Activated CD8-positive, alpha-beta memory T cell treated with anti-CD3 and anti-CD28 coated beads for 36 hours (primary cell): Measurements from ENCODE around the gene WWP2. TPM values are rescaled to one million over a fixed set of nuclear protein-coding genes. Genes with fewer than 3 reads are reported as not detected.
"Not testable (repeated sequence)": the region's sequence is repeated elsewhere in the genome, so short reads cannot be mapped to it uniquely, and the experiment has no call there.

Experiments
- CTCF ChIA-PET: fragments of 350-600 bp; sonication (Branson Sonifier 250); formaldehyde crosslinking; loops from one replicate; lab custom pipeline; 2021; ENCODE audit warnings: antibody characterized with exemption; lab: Charles Lee
- POLR2A ChIA-PET: fragments of 350-600 bp; sonication (Branson Sonifier 250); formaldehyde crosslinking; loops from one replicate; lab custom pipeline; 2021; ENCODE audit warnings: antibody characterized with exemption; lab: Charles Lee
- total RNA-seq, 2 experiments: library from RNA; stranded (reverse); gene quantifications; one replicate each; pipeline ENCODE4 v1.2.3, GENCODE V29; 2021

WWP2 gene
- total RNA-seq, 2 experiments from 2014 or later, result 36.1 to 36.3 TPM

DNA sequence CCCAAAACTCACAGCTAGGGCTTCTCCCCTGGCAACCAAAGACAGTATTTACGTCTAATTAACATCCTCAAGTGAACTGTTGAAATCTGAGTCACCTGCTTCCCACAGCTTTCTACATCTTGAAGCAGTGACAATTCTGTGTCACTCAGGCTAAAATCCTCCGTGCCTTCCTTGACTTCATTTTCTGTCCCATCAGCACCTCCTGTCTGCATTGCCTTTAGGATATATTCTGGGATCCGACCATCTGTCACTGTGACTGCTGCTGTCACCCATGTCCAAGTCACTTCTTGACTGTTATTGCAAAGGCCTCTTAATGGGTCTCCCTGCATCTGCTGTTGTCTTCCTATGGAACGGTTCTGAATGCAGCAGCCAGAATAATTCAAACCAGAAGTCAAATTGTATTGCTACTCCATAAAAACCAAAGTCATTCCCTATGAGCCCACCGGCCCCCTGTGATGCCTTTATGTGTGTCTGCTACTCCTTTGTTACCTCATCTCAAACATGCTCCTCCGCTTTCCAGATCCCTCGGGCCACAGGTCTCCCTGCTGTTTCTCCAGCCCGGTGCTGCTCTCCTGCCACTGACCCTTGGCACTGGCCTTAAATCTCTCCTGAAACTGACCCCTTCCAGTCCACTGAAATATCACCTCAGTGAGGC lies 56.9 kb downstream of the WWP2 start:
- CTCF ChIA-PET, result no interaction called here

DNA sequence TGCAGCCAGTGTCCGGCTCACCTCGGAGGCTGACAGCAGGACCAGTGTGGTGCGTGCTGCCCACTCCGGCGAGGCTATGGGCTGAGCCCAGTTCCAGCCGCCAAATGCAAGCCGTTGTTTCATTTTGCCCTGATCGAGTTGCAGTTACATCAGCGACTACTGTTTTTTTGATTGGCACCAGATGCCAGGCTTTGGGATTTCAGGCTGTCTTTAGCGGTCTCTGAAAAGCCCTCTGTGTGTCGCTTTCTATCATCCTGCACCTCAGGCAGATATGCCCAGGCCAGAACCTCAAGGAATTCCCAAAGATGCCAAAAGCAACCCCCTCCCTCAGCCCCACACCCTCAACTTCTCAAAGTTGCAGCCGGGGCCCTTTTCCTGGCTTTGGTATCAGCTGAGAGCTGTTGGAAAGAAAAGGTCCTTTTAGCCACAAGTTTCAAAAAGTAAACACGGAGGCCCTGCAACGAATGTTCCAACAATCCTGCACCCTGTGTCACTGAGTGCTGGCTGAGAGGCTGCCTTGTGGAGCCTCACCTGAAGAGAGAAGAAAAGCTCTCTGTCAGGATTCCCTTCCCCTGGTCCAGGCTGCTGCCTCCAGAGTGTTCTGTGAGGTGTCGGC lies 58.9 kb downstream of the WWP2 start:
- ChIA-PET POLR2A (no interaction called here), CTCF (no interaction called here)

More for the DNA sequence above, 56.9 kb downstream of the WWP2 start:
- POLR2A ChIA-PET, result no interaction called here

DNA sequence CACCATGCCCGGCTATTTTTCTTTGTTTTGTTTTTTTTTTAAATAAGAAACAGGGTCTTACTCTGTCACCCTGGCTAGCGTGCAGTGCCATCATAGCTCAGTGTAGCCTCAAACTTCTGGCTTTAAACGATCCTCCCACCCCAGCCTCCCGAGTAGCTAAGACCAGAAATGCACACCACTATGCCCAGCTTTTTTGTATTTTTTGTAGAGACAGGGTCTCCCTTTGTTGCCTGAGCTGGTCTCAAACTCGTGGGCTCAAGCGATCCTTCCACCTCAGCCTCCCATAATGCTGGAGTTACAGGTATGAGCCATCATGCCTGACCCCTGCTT lies 59.7 kb downstream of the WWP2 start:
- CTCF ChIA-PET, result interaction anchor here (0.6 kb wide), 1 partner anchor 23 kb away, joined by 3 read pairs; no protein-coding TSS in a partner anchor

DNA sequence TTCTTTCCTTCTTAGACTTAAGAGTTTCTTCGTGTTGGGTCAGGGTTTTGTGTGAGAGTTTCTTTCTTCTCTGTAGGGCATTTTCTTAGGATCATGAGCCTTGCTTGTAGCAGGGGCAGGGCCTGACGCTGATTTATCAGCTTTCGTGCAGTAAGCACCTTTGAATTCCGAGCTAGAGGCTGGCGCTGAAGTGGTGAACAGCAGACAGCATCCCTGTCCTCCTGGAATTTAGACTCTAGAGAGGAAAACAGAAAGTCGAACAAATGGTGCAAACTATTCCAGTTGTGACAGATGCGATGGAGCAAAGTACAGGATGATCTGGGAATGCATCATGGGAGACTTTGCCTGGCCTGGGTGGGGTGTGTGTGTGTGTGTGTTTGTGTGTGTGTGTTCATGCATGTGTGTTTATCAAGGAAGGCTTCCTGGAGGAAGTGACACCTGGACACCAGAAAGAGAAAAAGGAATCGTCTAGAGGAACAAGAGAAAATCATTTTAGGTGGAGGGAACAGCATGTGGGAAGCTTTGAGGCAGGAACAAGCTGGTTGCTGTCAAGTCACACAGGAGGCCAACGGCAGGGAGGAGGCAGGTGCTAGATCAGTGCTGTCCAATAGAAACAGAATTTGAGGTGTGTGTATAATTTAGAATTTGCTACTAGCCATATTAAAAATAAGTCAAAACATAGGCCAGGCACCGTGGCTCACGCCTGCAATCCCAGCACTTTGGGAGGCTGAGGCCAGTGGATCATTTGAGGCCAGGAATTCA lies 60.2 kb downstream of the WWP2 start:
- CTCF ChIA-PET, result interaction anchor here (0.6 kb wide), 1 partner anchor 23 kb away, joined by 3 read pairs; no protein-coding TSS in a partner anchor
- POLR2A ChIA-PET, result no interaction called here

More for the DNA sequence above, 59.7 kb downstream of the WWP2 start:
- POLR2A ChIA-PET, result no interaction called here

DNA sequence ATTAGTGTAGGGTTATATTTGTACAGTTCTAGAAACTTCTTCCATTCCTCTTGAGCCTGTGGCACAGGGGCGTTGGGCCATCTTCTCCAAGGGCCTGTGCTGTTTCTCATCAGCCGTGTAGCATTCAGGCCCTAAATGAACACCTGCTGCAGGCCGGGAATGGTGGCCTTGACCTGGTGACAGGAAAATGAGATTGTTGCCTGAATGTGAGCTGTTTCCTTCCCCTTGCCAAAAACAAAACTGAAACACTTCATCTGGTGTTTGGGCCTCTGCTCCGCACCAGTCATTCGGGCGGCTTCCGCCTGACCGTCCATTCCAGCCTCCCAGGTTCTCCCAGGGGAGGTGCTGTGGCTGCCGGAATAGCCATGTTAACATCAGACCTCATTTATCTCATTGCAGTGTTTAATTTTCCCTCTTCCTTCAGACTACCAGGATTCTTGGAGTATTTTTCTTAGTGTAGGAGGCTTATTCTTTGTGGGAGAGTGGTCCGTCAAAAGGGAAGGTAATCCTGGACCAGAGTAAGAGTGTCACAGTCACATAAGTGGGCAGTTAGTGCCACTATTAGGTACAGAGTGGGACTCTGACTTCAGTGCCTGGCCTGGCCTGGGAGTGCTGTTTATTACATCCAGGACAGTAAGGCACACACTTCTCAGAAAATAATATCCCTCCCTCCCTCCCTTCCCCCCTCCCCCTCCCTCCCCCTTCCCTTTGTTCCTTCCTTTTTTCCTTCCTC lies 61.9 kb downstream of the WWP2 start:
- ChIA-PET CTCF (no interaction called here), POLR2A (no interaction called here)

DNA sequence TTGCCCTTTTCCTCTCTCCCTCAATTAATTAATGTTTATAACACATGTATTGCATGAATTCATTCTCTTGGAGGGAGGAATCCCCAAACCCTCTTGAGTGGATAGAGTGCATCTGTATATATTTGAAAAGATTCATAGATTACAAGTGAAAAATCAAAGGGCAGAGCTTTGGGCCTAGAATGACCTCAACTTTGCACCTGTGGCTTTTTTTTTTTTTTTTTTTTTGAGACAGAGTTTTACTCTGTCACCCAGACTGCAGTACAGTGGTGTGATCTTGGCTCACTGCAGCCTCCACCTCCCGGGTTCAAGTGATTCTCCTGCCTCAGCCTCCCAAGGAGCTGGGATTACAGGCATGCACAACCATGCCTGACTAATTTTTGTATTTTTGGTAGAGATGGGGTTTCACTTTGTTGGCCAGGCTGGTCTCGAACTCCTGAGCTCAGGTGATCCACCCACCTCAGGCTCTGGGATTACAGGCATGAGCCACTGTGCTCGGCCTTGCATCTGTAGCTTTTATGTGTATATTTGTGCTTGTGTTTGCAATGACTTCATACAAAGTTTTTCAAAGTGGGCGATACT lies 62.5 kb downstream of the WWP2 start:
- CTCF ChIA-PET, result interaction anchor here (0.6 kb wide), 1 partner anchor 565 kb away, joined by 4 read pairs; no protein-coding TSS in a partner anchor
- POLR2A ChIA-PET, result not testable (repeated sequence)

DNA sequence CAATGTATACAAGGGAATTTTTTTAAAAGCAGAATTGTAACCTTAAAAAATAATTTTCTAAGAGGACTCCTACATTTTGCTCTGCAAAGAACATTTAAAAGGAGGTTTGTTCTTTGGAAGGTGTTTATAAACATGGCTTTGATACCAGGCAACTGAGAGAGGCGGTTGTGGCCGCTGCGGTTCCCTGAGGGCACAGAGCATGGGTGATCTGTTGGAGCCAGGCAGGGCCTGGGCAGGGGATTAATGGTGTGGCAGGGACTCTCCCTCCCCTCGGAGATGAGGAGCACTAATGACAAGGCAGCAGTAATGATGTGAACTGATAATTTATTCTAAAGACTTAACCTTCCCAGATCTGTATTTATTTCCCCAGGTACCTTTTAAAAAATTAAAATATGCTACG lies 65.4 kb downstream of the WWP2 start:
- ChIA-PET POLR2A (interaction anchor here (0.5 kb wide), 1 partner anchor 30 kb away, joined by 5 read pairs; no protein-coding TSS in a partner anchor), CTCF (no interaction called here)

DNA sequence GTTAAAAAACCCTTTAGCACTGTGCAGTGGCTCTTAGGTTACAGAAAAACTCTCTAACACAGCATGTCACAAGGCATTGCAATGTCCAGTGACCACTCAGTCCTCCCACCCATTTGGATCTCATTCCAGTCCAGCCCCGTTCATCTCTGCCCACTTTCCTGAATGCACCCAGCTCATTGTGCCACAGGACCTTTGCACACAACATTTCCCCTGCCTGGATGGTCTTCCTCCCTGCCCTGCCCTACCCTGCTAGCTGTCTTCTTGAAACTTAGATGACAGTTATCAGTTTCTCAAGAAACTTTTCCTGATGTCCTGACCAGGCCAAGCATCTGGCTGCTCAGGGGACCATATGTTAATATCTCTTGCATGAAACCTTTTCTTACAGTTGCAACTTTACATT lies 67.2 kb downstream of the WWP2 start:
- ChIA-PET CTCF (no interaction called here), POLR2A (interaction anchor here (0.5 kb wide), 1 partner anchor 32 kb away, joined by 4 read pairs; no protein-coding TSS in a partner anchor)

DNA sequence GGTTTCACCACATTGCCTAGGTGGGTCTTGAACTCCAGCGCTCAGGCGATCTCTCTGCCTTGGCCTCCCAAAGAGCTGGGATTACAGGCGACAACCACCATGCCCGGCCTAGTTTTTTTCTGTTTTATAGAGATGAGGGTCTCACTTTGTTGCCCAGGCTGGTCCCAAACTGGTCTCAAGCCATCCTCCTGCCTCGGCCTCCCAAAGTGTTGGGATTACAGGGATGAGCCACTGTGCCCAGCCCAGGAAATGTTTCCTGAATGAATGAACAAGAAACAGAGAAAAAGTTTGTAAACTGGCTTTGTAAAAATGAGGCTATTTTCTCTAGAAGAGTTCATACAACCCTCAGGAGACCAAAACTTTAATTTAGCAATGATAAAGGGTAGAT lies 68.0 kb downstream of the WWP2 start:
- ChIA-PET POLR2A (no interaction called here), CTCF (no interaction called here)

DNA sequence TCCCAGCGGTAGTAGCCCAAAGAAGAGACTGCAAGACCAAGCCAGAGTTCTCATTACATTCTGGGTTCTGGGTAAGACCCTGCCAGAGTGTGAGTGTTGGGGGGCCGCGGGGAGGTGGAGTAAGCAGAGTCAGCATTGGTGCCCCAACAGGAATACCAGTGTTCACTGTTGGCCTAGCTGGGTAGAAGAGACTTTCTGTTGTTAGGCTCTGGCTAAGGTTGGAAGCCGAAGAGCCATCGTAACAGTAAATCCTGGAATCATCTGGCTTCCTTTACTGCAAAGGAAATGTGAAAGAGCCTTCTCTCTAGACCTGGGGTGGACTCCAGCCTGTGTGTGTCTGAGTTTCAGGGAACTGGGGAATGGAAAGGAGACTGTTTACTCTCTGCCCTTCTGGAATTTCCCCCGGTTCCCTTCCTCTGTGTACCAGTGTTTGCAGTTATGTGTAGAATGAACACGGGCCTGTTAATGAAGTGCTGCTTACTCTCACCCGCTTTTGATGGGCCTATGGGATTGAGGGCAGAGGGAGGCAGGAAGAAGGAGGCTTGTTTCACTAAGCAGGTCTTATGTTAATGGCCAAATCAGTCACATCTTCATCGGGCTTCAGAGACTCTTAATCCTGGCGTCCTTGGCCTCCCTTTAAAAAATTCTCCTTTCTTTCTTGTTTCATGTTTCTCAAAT lies 68.5 kb downstream of the WWP2 start:
- CTCF ChIA-PET, result no interaction called here
- POLR2A ChIA-PET, result no interaction called here

DNA sequence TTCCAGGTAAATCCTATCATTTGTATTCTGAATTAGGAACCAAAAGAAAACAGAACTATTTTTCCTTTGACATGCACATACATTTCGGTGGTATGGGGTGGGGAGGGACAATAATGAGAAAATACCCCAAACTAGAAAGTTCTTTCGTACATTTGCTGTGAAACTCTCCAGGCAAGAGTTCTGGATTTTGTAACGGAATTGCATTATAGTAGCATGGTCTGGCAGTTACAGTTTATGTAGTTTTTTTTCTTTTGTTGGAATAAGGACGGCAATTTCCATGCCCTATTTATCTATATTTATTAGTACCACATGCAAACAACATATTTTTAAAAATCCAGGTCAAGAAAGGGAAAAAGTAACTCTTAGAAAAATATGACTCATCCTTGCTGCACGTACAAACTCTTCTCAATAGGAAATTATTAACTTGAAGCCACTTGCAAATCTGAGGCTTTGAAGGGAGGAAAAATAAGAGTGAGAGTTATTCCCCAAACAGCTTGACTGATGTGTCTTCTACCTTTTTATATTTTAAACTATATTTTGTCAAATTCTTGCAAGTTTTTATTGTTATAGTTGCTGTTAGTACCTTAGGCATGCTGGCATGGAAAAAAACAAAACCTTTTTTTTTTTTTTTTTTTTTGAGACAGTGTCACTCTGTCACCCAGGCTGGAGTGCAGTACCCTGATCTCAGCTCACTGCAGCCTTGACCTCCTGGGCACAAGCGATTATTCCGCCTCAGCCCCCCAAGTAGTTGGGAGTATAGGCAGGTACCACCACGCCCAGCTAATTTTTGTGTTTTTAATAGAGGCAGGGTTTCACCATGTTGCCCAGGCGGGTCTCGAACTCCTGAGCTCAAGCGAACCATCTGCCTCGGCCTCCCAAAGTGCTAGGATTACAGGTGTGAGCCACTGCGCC lies 69.3 kb downstream of the WWP2 start:
- ChIA-PET CTCF (no interaction called here), POLR2A (no interaction called here)

DNA sequence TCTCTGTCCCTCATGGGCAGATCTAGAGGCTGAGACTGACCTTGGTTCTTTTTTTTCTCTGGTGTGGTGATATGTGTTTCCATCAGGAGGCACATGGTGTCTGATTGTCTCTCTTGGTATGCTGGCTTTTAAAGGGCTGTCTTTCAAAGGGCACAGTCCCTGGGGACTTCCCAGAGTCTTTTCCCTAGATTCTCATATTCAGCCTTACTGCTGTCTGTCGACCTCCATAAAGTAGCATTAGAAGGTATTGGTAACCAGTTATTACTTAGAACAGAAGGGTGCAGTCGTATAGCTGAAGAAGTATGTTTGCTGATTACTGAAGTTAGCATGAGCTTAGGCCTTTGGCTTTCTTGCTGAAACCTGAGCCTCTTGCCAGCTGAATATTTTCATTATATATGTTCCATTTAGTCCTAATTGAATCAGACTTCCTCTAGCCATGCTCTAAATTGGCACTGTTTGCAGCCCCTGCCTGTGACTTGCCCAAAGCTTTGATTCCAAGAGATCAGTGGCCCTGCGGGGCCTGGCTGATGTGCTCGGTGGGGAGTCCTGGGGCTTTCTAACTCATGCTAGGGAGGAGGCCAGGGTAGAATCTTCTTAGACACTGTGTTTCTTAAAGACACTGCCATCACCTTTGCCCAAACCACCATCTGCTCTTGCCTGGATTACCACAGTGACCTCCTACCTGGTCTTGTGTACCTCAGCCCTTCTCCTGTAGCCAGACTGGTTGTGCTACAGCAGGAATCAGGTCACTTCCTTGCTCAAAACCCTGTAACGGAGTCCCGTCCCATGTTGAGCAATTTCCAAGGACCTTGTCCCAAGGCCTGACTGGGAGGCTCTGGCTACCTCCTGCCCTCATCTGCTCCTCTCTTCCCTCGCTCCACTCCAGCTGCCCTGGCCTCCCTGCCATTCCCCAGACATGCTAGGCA lies 71.5 kb downstream of the WWP2 start:
- ChIA-PET POLR2A (no interaction called here), CTCF (no interaction called here)

DNA sequence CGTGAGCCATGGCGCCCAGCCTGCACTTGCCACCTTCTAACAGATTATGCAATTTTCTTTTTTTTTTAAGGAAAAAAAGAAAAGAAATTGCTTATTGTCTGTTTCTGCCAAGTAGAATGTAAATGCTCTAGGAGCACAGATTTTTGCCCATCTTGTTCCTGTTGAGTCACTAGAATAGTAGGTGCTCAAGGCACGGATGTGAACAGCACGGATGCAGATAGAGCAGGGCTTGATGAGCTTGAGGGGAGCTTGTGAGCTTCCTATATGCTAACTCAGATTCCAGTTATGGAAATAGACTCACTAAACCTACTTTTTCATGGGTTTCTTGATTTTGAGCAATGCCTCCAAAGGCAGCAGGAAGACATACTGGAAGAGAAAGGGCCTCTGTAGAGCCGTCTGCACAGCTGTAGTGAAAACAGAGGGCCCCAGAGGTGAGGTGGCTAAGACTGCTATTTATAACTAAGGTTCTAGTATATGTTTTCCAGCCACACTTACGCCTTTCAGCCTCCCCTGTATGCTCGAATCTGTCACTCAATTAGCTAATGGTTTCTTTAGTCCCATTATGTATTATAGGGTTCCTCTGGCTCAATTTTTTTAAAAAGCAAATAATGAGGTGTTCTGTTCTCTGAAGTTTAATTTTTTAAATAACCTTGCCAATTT lies 72.8 kb downstream of the WWP2 start:
- ChIA-PET POLR2A (no interaction called here), CTCF (no interaction called here)

DNA sequence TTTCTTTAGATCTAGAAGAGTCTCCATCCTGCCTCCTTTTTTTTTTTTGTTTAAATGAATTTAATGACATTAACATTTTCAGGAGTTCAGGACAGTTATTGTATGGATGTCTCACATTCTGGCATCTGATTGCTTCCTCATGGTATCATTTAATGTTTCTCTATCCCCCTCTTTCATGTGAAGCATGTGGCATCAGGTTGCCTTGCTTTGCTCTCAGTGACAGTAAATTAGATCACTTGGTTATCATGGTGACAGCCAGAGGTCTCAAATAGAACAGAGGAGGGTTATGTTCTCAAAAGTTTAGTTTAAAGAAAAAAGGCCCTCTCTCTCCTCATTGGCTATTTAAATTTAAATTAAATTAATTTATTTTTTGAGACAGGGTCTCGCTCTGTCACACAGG lies 74.1 kb downstream of the WWP2 start:
- POLR2A ChIA-PET, result no interaction called here

DNA sequence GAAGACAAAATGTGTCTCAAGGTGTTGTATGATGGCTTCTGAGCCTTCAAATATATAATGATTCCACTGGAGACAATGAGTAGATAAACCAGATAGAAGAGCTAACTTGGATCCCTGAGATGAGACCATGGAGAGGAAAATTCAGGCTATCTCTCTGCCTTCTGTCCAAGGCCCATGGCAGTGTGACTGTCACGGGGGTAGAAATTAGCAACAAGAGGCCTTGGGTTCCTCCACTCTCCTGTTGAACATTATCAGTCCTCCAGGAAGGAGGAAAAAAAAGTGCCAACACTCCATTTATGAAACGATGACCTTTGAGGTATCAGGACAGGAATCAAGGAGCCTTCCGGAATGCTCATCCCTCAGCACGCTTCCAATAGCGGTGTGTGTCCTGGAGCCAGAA lies 75.2 kb downstream of the WWP2 start:
- ChIA-PET POLR2A (no interaction called here), CTCF (no interaction called here)

More for the DNA sequence above, 74.1 kb downstream of the WWP2 start:
- CTCF ChIA-PET, result no interaction called here

DNA sequence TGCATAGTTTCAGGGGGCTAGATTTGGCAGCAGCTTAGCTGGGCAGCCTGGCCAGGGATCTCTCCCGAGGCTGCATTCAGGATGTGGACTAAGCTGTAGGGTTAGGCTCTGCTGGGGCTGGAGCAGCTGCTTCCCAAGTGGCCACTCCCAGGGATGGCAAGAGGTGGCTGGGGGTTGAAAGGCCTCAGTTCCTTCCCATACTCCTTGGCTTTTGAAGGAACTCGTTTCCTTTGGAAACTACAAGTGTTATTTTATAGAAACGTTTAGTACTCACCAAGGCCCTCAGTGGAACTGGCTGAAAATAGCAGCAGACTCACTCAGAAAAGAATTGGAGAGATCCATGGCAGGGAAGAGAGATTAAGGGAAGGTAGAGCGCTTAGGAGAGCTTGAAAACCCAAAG lies 76.4 kb downstream of the WWP2 start:
- POLR2A ChIA-PET, result no interaction called here
- CTCF ChIA-PET, result interaction anchor here (0.6 kb wide), 1 partner anchor 31 kb away, joined by 3 read pairs; no protein-coding TSS in a partner anchor
